SK-N-SH treated with all-trans-retinoic acid at 6 μM for 48 hours (cell line): ENCODE measurements around the gene HCFC1R1.
"Not testable (repeated sequence)": the region's sequence is repeated elsewhere in the genome, so short reads cannot be mapped to it uniquely, and the experiment has no call there.

Source experiments
- ATAC-seq: fragments of 200-7000 bp; cut with Tn5 transposase; 3 replicates; pipeline ENCODE4 v1.9.1; 2020; ENCODE audit warnings: mild to moderate bottlenecking, moderate library complexity
- ARNTL ChIP-seq: fragments of 450-650 bp; formaldehyde crosslinking; IDR thresholded peaks from 2 replicates; pipeline ENCODE4 v1.5.0; 2020; ENCODE audit warnings: low read depth, mild to moderate bottlenecking, moderate library complexity, borderline replicate concordance
- BACH2 ChIP-seq: fragments of 250-450 bp; sonication (Bioruptor Pico); IDR thresholded peaks from 2 replicates; pipeline ENCODE4 v1.9.0; 2021; ENCODE audit warnings: mild to moderate bottlenecking, borderline replicate concordance
- CREB5 ChIP-seq: fragments of 250-450 bp; sonication (Bioruptor Pico); IDR thresholded peaks from 2 replicates; pipeline ENCODE4 v1.5.1; 2020; ENCODE audit warnings: low read depth, mild to moderate bottlenecking, moderate library complexity
- CSDC2 ChIP-seq: fragments of 250-450 bp; sonication (Bioruptor Pico); IDR thresholded peaks from 2 replicates; pipeline ENCODE4 v1.5.0; 2020; ENCODE audit warnings: mild to moderate bottlenecking, moderate library complexity
- ESRRG ChIP-seq: fragments of 250-450 bp; sonication (Bioruptor Pico); IDR thresholded peaks from 2 replicates; pipeline ENCODE4 v1.6.1; 2021; ENCODE audit warnings: mild to moderate bottlenecking
- GLIS3 ChIP-seq: fragments of 250-450 bp; sonication (Bioruptor Pico); IDR thresholded peaks from 2 replicates; pipeline ENCODE4 v1.5.0; 2020; ENCODE audit warnings: mild to moderate bottlenecking, moderate library complexity
- ISL1 ChIP-seq: fragments of 250-450 bp; sonication (Bioruptor Pico); IDR thresholded peaks from 2 replicates; pipeline ENCODE4 v2.1.2; 2022; ENCODE audit warnings: mild to moderate bottlenecking, moderate library complexity
- OSR1 ChIP-seq: fragments of 250-450 bp; sonication (Bioruptor Pico); IDR thresholded peaks from 2 replicates; pipeline ENCODE4 v1.8.0; 2022; ENCODE audit warnings: moderate library complexity, mild to moderate bottlenecking, inconsistent platforms
- POU6F1 ChIP-seq: fragments of 250-450 bp; sonication (Bioruptor Pico); IDR thresholded peaks from 2 replicates; pipeline ENCODE4 v1.8.0; 2021; ENCODE audit warnings: low read depth, mild to moderate bottlenecking, moderate library complexity, borderline replicate concordance
- RARB ChIP-seq: fragments of 250-450 bp; sonication (Bioruptor Pico); IDR thresholded peaks from 2 replicates; pipeline ENCODE4 v1.8.0; 2021; ENCODE audit warnings: mild to moderate bottlenecking, moderate library complexity
- TCF4 ChIP-seq: fragments of 250-450 bp; sonication (Bioruptor Pico); IDR thresholded peaks from 2 replicates; pipeline ENCODE4 v1.8.0; 2021; ENCODE audit warnings: mild to moderate bottlenecking, moderate library complexity, borderline replicate concordance
- TOX ChIP-seq: fragments of 250-450 bp; sonication (Bioruptor Pico); IDR thresholded peaks from 2 replicates; pipeline ENCODE4 v1.8.0; 2021; ENCODE audit warnings: mild to moderate bottlenecking, moderate library complexity, borderline replicate concordance
- TSHZ2 ChIP-seq: fragments of 250-450 bp; sonication (Bioruptor Pico); IDR thresholded peaks from 2 replicates; pipeline ENCODE4 v1.5.0; 2020; ENCODE audit warnings: mild to moderate bottlenecking, moderate library complexity
- ZC3H10 ChIP-seq: fragments of 250-450 bp; sonication (Bioruptor Pico); IDR thresholded peaks from 2 replicates; pipeline ENCODE4 v1.5.1; 2021; ENCODE audit warnings: mild to moderate bottlenecking, moderate library complexity
- ZFP3 ChIP-seq: fragments of 250-450 bp; sonication (Bioruptor Pico); IDR thresholded peaks from 2 replicates; pipeline ENCODE4 v1.5.0; 2020; ENCODE audit warnings: mild to moderate bottlenecking, moderate library complexity
- ZNF70 ChIP-seq: fragments of 450-650 bp; formaldehyde crosslinking; IDR thresholded peaks from 2 replicates; pipeline ENCODE4 v1.5.0; 2020; ENCODE audit warnings: mild to moderate bottlenecking, moderate library complexity
- ZNF8 ChIP-seq: fragments of 450-650 bp; formaldehyde crosslinking; IDR thresholded peaks from 2 replicates; pipeline ENCODE4 v1.5.0; 2020; ENCODE audit warnings: mild to moderate bottlenecking, moderate library complexity

HCFC1R1 gene

GRCh38 chr16:3056336-3057180, 32.8 kb upstream of the HCFC1R1 start:
- no peak for ATAC-seq
- no peak for TF ChIP-seq BACH2 (CRISPR knock-in tag)
- TF ChIP-seq GLIS3 (CRISPR knock-in tag), result no peak
- no peak for TF ChIP-seq ZC3H10 (CRISPR knock-in tag)
- no peak for TF ChIP-seq CSDC2 (CRISPR knock-in tag)

- ATAC-seq, result not testable (repeated sequence)
These were observed 32.0 kb upstream of the HCFC1R1 start for GRCh38 chr16:3055734-3056115.

- TF ChIP-seq ISL1, result no peak
- TF ChIP-seq TSHZ2 (CRISPR knock-in tag), result no peak
- no peak for TF ChIP-seq ZNF8 (CRISPR knock-in tag)
- TF ChIP-seq ARNTL (CRISPR knock-in tag), result no peak
- TF ChIP-seq ZNF70, result no peak
- TF ChIP-seq TCF4 (CRISPR knock-in tag), result no peak
- no peak for TF ChIP-seq CSDC2 (CRISPR knock-in tag)
- no peak for ATAC-seq
These were observed 31.4 kb upstream of the HCFC1R1 start for GRCh38 chr16:3054965-3055733.

GRCh38 chr16:3053330-3053710, 29.6 kb upstream of the HCFC1R1 start:
- ATAC-seq, result not testable (repeated sequence)

GRCh38 chr16:3052571-3053329, 29.0 kb upstream of the HCFC1R1 start:
- not testable (repeated sequence) for ATAC-seq

GRCh38 chr16:3051494-3051893, 27.8 kb upstream of the HCFC1R1 start:
- ATAC-seq, result no peak
- TF ChIP-seq TOX (CRISPR knock-in tag), result no peak
- no peak for TF ChIP-seq ISL1
- TF ChIP-seq BACH2 (CRISPR knock-in tag), result no peak
- TF ChIP-seq TCF4 (CRISPR knock-in tag), result no peak
- TF ChIP-seq RARB (CRISPR knock-in tag), result no peak
- no peak for TF ChIP-seq CREB5
- no peak for TF ChIP-seq ARNTL (CRISPR knock-in tag)
- TF ChIP-seq GLIS3 (CRISPR knock-in tag), result no peak
- no peak for TF ChIP-seq TSHZ2 (CRISPR knock-in tag)
- TF ChIP-seq ZFP3 (CRISPR knock-in tag), result no peak
- no peak for TF ChIP-seq ZNF70
- no peak for TF ChIP-seq POU6F1 (CRISPR knock-in tag)
- no peak for TF ChIP-seq ESRRG
- TF ChIP-seq ZNF8 (CRISPR knock-in tag), result no peak
- no peak for TF ChIP-seq OSR1 (CRISPR knock-in tag)
- TF ChIP-seq, all 23 proteins: peak for 0
